ENCODE data around the gene PARD3B. TPM values are rescaled to one million over a fixed set of nuclear protein-coding genes. Genes with fewer than 3 reads are reported as not detected.

Gene PARD3B
- total RNA-seq, 1 experiment from 2014 or later, result 7.6 TPM

- intact Hi-C loops (cut with micrococcal nuclease; ENCODE audit: unreplicated experiment), result no loop called here
- ChIA-PET POLR2A (ENCODE audit: unreplicated experiment) (no interaction called here), CTCF (interaction anchor here (0.6 kb wide), 1 partner anchor 1808 kb away, joined by 3 read pairs; the partner anchor contains the start of gene CYP20A1)
- no peak overlapping the region for H3K4me3 ChIP-seq
- no peak for DNase-seq
- no peak overlapping the region for H3K27ac ChIP-seq
- H4K20me1 ChIP-seq (ENCODE audit: insufficient read depth), result no peaks in the 10 kb centered on the region
- H3K27me3 ChIP-seq (ENCODE audit: insufficient read depth, low read depth), result no peaks in the 10 kb centered on the region
- TF ChIP-seq, protein P1, sequence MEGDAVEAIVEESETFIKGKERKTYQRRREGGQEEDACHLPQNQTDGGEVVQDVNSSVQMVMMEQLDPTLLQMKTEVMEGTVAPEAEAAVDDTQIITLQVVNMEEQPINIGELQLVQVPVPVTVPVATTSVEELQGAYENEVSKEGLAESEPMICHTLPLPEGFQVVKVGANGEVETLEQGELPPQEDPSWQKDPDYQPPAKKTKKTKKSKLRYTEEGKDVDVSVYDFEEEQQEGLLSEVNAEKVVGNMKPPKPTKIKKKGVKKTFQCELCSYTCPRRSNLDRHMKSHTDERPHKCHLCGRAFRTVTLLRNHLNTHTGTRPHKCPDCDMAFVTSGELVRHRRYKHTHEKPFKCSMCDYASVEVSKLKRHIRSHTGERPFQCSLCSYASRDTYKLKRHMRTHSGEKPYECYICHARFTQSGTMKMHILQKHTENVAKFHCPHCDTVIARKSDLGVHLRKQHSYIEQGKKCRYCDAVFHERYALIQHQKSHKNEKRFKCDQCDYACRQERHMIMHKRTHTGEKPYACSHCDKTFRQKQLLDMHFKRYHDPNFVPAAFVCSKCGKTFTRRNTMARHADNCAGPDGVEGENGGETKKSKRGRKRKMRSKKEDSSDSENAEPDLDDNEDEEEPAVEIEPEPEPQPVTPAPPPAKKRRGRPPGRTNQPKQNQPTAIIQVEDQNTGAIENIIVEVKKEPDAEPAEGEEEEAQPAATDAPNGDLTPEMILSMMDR (conservative IDR thresholded peaks at IDR 0.05), result no peak
- TF ChIP-seq EZH2 (IDR thresholded peaks at IDR 0.05; ENCODE audit: low read depth), result no peak
- no peaks in the 10 kb centered on the region for H3K9me3 ChIP-seq (ENCODE audit: insufficient read depth, low read depth)
- BruUV-seq (replicated peaks), result no TSS peak
- no peak overlapping the region for H2AFZ ChIP-seq
- no peaks in the 10 kb centered on the region for H3K4me1 ChIP-seq (replicated peaks; ENCODE audit: insufficient read depth)
- H3F3A ChIP-seq (ENCODE audit: insufficient read depth, low read depth), result no peaks in the 10 kb centered on the region
- no peaks in the 10 kb centered on the region for H3K79me2 ChIP-seq (ENCODE audit: low read depth)
- no peaks in the 10 kb centered on the region for H3K36me3 ChIP-seq (ENCODE audit: low read depth)
- no peaks in the 10 kb centered on the region for H3K9me2 ChIP-seq (ENCODE audit: insufficient read depth)
- no peak overlapping the region for H3K4me2 ChIP-seq
Measured at GRCh38 chr2:205047273-205047839, 502.1 kb downstream of the PARD3B start.

DNA sequence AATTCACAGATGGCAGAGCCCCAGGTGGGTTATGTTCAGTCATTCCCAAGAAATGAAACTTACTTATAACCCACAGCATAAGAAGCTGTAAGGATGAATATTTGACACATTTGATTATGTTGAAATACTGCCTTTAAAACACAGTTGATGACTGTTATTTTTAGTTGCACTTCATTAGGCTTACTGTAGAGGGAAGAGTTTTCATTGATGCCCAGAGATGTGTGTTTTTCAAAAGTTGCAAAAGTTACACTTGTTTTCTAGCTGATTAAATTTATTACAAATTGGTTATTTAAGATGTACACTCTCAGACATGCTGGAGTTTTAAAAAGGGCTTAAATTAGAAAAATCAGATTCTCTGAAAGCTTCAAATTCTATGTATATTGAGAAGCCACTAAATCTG lies 506.1 kb downstream of the PARD3B start:
- no peaks in the 10 kb centered on the region for H3F3A ChIP-seq (ENCODE audit: insufficient read depth, low read depth)
- no peak overlapping the region for H3K4me3 ChIP-seq
- CTCF ChIA-PET, result no interaction called here
- no peaks in the 10 kb centered on the region for H3K4me1 ChIP-seq (replicated peaks; ENCODE audit: insufficient read depth)
- BruUV-seq (replicated peaks), result no TSS peak
- H3K27ac ChIP-seq, result no peak overlapping the region
- no peaks in the 10 kb centered on the region for H3K9me2 ChIP-seq (ENCODE audit: insufficient read depth)
- no peaks in the 10 kb centered on the region for H3K79me2 ChIP-seq (ENCODE audit: low read depth)
- H3K4me2 ChIP-seq, result no peak overlapping the region
- no peaks in the 10 kb centered on the region for H4K20me1 ChIP-seq (ENCODE audit: insufficient read depth)
- POLR2A ChIA-PET (ENCODE audit: unreplicated experiment), result no interaction called here
- H2AFZ ChIP-seq, result no peak overlapping the region
- intact Hi-C loops (cut with micrococcal nuclease; ENCODE audit: unreplicated experiment), result no loop called here
- no peak for TF ChIP-seq EZH2 (IDR thresholded peaks at IDR 0.05; ENCODE audit: low read depth)
- TF ChIP-seq, protein P1 (conservative IDR thresholded peaks at IDR 0.05), result no peak
- DNase-seq, result no peak
- H3K9me3 ChIP-seq (ENCODE audit: insufficient read depth, low read depth), result no peaks in the 10 kb centered on the region
- H3K27me3 ChIP-seq (ENCODE audit: insufficient read depth, low read depth), result no peaks in the 10 kb centered on the region
- H3K36me3 ChIP-seq (ENCODE audit: low read depth), result no peaks in the 10 kb centered on the region

GRCh38 chr2:205052781-205053180 lies 507.5 kb downstream of the PARD3B start:
- Histone ChIP-seq H3K4me1 (replicated peaks; ENCODE audit: insufficient read depth) (no peaks in the 10 kb centered on the region), H3K27me3 (ENCODE audit: insufficient read depth, low read depth) (no peaks in the 10 kb centered on the region), H4K20me1 (ENCODE audit: insufficient read depth) (no peaks in the 10 kb centered on the region), H3K27ac (no peak overlapping the region), H3K9me2 (ENCODE audit: insufficient read depth) (no peaks in the 10 kb centered on the region), H3K79me2 (ENCODE audit: low read depth) (no peaks in the 10 kb centered on the region), H3K4me2 (no peak overlapping the region), H2AFZ (no peak overlapping the region), H3K9me3 (ENCODE audit: insufficient read depth, low read depth) (no peaks in the 10 kb centered on the region), H3F3A (ENCODE audit: insufficient read depth, low read depth) (no peaks in the 10 kb centered on the region; the same call in 1 of the 2 replicates), H3K36me3 (ENCODE audit: low read depth) (no peaks in the 10 kb centered on the region), H3K4me3 (no peak overlapping the region)
- ChIA-PET POLR2A (ENCODE audit: unreplicated experiment) (no interaction called here), CTCF (no interaction called here)
- no peak for DNase-seq
- intact Hi-C loops (cut with micrococcal nuclease; ENCODE audit: unreplicated experiment), result no loop called here
- BruUV-seq (replicated peaks), result no TSS peak
- no peak for TF ChIP-seq EZH2 (IDR thresholded peaks at IDR 0.05; ENCODE audit: low read depth)
- TF ChIP-seq, protein P1 (conservative IDR thresholded peaks at IDR 0.05), result no peak

Measured in PC-9 (cell line).